Calu3 (cell line): ENCODE results near the gene AGBL5. TPM values are rescaled to one million over a fixed set of nuclear protein-coding genes. Genes with fewer than 3 reads are reported as not detected.

Source experiments
- BruUV-seq: library from RNA; stranded (reverse); fragments of 400-500 nt; replicated peaks from 2 replicates; lab custom pipeline; 2021; lab: Mats Ljungman, UMichigan
- CTCF ChIA-PET: fragments of 300-600 bp; sonication (Branson Sonifier 250); formaldehyde crosslinking; loops from one replicate; lab custom pipeline; 2022; ENCODE audit warnings: antibody characterized with exemption; lab: Charles Lee
- DNase-seq: peaks from one replicate; pipeline ENCODE4 v3.0.0; 2022
- H3K27ac Mint-ChIP-seq: one replicate; pipeline ENCODE4 v1.8.0; 2022; ENCODE audit warnings: mixed read lengths; ENCODE audit not compliant: unreplicated experiment
- H3K27me3 Mint-ChIP-seq: one replicate; pipeline ENCODE4 v1.8.0; 2022; ENCODE audit warnings: mixed read lengths; ENCODE audit not compliant: unreplicated experiment
- H3K36me3 Mint-ChIP-seq: one replicate; pipeline ENCODE4 v1.8.0; 2022; ENCODE audit warnings: mild to moderate bottlenecking, moderate library complexity, mixed read lengths; ENCODE audit not compliant: insufficient read depth, unreplicated experiment
- H3K4me1 Mint-ChIP-seq: one replicate; pipeline ENCODE4 v1.8.0; 2022; ENCODE audit warnings: mild to moderate bottlenecking, low read depth, mixed read lengths; ENCODE audit not compliant: unreplicated experiment
- H3K4me3 Mint-ChIP-seq: one replicate; pipeline ENCODE4 v1.8.0; 2022; ENCODE audit warnings: mild to moderate bottlenecking, low read depth, moderate library complexity, mixed read lengths; ENCODE audit not compliant: unreplicated experiment
- H3K9me3 Mint-ChIP-seq: one replicate; pipeline ENCODE4 v1.8.0; 2022; ENCODE audit warnings: low read depth, mixed read lengths; ENCODE audit not compliant: unreplicated experiment
- intact Hi-C: fragments of 100-400 bp; cut with micrococcal nuclease; formaldehyde crosslinking; loops from one replicate; pipeline ENCODE4 v1.10.0; 2022; ENCODE audit not compliant: unreplicated experiment
- total RNA-seq: library from RNA; stranded (reverse); gene quantifications from 2 replicates; pipeline ENCODE4 v1.2.3, GENCODE V29; 2022
- TF ChIP-seq, protein P1 (sequence below): fragments of 200-600 bp; IDR thresholded peaks from one replicate; pipeline ENCODE4 v1.8.0; 2022; ENCODE audit warnings: antibody characterized with exemption; ENCODE audit not compliant: unreplicated experiment

The AGBL5 gene
- total RNA-seq, 1 experiment from 2014 or later, result 25.2 TPM

GRCh38 chr2:27091746-27092695 lies 40.6 kb downstream of the AGBL5 start:
- Mint-ChIP-seq H3K27me3 (no peaks in the 10 kb centered on the region), H3K36me3 (peaks cover 3% of the 10 kb centered on the region), H3K4me3 (no peak overlapping the region), H3K27ac (no peak overlapping the region), H3K4me1 (peaks cover 17% of the 10 kb centered on the region), H3K9me3 (no peaks in the 10 kb centered on the region)
- BruUV-seq, result no TSS peak
- TF ChIP-seq, protein P1, sequence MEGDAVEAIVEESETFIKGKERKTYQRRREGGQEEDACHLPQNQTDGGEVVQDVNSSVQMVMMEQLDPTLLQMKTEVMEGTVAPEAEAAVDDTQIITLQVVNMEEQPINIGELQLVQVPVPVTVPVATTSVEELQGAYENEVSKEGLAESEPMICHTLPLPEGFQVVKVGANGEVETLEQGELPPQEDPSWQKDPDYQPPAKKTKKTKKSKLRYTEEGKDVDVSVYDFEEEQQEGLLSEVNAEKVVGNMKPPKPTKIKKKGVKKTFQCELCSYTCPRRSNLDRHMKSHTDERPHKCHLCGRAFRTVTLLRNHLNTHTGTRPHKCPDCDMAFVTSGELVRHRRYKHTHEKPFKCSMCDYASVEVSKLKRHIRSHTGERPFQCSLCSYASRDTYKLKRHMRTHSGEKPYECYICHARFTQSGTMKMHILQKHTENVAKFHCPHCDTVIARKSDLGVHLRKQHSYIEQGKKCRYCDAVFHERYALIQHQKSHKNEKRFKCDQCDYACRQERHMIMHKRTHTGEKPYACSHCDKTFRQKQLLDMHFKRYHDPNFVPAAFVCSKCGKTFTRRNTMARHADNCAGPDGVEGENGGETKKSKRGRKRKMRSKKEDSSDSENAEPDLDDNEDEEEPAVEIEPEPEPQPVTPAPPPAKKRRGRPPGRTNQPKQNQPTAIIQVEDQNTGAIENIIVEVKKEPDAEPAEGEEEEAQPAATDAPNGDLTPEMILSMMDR, result no peak
- CTCF ChIA-PET, result no interaction called here
- intact Hi-C loops, result no loop called here
- DNase-seq, result no peak

DNA sequence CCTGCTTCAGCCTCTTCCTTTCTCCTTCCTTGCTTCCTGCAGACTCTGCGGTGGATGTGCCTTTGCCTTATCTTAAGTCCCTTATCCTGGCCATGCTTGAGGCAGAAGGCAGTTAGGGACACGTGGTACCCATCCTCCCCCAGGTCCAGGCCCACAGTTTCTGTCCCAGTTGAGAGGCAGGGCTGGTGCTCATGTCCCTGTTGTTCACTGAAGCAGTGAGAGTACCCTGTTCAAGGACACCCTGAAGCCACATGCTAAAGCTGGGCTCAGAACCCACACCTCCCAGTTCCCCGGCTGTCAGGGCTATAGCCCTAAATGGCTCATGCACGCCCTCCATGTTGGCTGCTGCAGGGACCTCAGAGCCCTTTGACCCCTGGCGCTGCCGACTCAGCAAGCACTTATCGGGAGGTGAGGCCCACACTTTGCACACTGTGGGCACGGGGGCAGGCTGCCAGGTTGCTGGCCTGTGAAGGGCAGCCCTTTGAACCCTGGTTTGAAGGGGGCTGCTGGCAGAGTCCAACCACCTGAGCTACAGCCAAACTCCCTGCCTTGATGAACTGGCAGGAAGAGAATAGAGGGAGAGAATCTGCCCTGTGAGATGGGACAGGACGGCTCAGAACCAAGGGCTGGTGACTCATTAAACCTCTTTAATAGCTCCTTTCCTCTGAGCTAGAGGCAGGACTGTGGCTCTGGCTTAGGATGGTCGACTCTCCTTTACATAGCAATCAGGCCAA lies 41.4 kb downstream of the AGBL5 start:
- BruUV-seq, result no TSS peak
- Mint-ChIP-seq H3K27ac (no peak overlapping the region), H3K9me3 (no peaks in the 10 kb centered on the region), H3K4me3 (no peak overlapping the region), H3K27me3 (no peaks in the 10 kb centered on the region), H3K4me1 (peaks cover 12% of the 10 kb centered on the region), H3K36me3 (no peaks in the 10 kb centered on the region)
- DNase-seq, result no peak
- intact Hi-C loops, result no loop called here
- TF ChIP-seq, protein P1, result no peak
- CTCF ChIA-PET, result no interaction called here

DNA sequence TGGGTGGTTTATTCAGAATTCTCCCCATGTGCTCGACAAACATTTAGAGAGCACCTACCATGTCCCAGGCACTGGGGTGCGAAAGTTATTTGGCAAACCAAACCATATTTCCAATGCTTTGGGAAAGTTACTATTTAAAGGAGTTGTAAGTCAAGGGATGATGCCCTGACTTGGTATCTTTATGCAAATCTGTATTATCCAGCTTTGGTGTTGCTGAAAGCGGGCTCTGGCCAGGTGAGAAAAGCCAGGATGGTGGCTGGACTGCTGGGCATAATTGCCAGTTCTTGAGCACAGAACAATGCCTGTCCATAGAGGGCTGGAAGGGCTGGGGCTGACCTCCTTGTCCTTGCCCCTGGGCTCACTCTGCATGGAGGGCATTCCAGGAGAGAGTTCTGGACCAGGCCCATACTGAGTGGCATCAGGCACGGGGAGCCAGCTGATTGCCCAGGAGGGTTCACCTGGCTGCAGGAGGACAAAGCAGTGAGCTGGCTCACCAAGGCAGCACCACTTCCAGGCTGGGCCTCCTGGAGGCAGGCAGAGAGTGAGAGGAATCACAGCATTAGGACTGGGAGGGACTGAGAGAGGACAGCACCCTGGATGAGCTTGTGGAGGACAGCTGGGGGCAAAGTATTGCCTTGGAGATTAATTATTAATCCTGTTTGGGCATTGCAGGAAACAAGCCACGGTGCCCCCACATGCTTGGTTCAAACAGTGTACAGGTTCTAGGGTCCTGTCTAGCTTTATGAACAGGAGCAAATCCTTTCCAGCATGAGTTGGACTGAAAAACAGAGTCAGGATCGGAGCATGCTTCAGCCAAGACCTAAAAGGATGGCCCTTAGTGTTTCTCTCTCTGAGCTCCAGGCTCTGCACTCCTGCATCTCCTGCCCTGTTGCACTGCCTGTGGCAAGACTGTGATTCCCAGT lies 42.2 kb downstream of the AGBL5 start:
- intact Hi-C loops, result no loop called here
- H3K4me3 Mint-ChIP-seq, result no peak overlapping the region

More for the DNA sequence above, 42.2 kb downstream of the AGBL5 start:
- Mint-ChIP-seq H3K36me3 (no peaks in the 10 kb centered on the region), H3K27ac (no peak overlapping the region), H3K4me1 (peaks cover 12% of the 10 kb centered on the region), H3K27me3 (no peaks in the 10 kb centered on the region), H3K9me3 (no peaks in the 10 kb centered on the region)
- no TSS peak for BruUV-seq
- CTCF ChIA-PET, result interaction anchor here (0.9 kb wide), 1 partner anchor 12 kb away, joined by 3 read pairs; no protein-coding TSS in a partner anchor
- DNase-seq, result no peak
- TF ChIP-seq, protein P1, result no peak
